WTC11 (cell line): Measurements from ENCODE around the gene PCSK1N. TPM values are rescaled to one million over a fixed set of nuclear protein-coding genes. Genes with fewer than 3 reads are reported as not detected.

Experiments used
- ATAC-seq: fragments of 200-7000 bp; cut with Tn5 transposase; 2 replicates; pipeline ENCODE4 v1.10.0; 2021; ENCODE audit warnings: mild to moderate bottlenecking, moderate library complexity
- CTCF ChIA-PET: fragments of 300-600 bp; sonication (Branson Sonifier 250); formaldehyde crosslinking; loops from one replicate; lab custom pipeline; 2021; ENCODE audit warnings: antibody characterized with exemption; lab: Charles Lee
- POLR2A ChIA-PET: fragments of 350-600 bp; sonication (Branson Sonifier 250); formaldehyde crosslinking; loops from one replicate; lab custom pipeline; 2021; ENCODE audit warnings: antibody characterized with exemption; lab: Charles Lee
- DNase-seq: peaks from one replicate; pipeline ENCODE4 v3.0.0; 2021; ENCODE audit warnings: low spot score
- H3K27ac Mint-ChIP-seq: 2 replicates; pipeline ENCODE4 v1.8.0; 2021; ENCODE audit warnings: mixed read lengths
- H3K27me3 Mint-ChIP-seq: 2 replicates; pipeline ENCODE4 v1.8.0; 2021; ENCODE audit warnings: low read depth, mild to moderate bottlenecking, moderate library complexity, mixed read lengths
- H3K36me3 Mint-ChIP-seq: 2 replicates; pipeline ENCODE4 v1.8.0; 2021; ENCODE audit warnings: mixed read lengths
- H3K4me1 Mint-ChIP-seq: 2 replicates; pipeline ENCODE4 v1.8.0; 2022; ENCODE audit warnings: mixed read lengths
- H3K4me3 Mint-ChIP-seq: 2 replicates; pipeline ENCODE4 v1.8.0; 2021; ENCODE audit warnings: mild to moderate bottlenecking, moderate library complexity, mixed read lengths
- H3K9me3 Mint-ChIP-seq: 2 replicates; pipeline ENCODE4 v1.8.0; 2021; ENCODE audit warnings: mixed read lengths
- ELF4 ChIP-seq: sonication (generic); formaldehyde crosslinking; IDR thresholded peaks from 2 replicates; pipeline ENCODE4 v1.8.1; 2022; ENCODE audit warnings: low read depth, mild to moderate bottlenecking, moderate library complexity, missing genetic modification reagents
- ESRRA ChIP-seq: sonication (generic); formaldehyde crosslinking; IDR thresholded peaks from 2 replicates; pipeline ENCODE4 v1.8.1; 2022; ENCODE audit warnings: mild to moderate bottlenecking, missing genetic modification reagents, borderline replicate concordance
- GRHL2 ChIP-seq: fragments of 250-450 bp; sonication (Bioruptor Pico); IDR thresholded peaks from 2 replicates; pipeline ENCODE4 v1.8.0; 2022; ENCODE audit warnings: mild to moderate bottlenecking, moderate library complexity; ENCODE audit not compliant: insufficient replicate concordance, severe bottlenecking
- NR3C1 ChIP-seq: sonication (generic); formaldehyde crosslinking; conservative IDR thresholded peaks from 2 replicates; pipeline ENCODE4 v1.8.1; 2023; ENCODE audit warnings: low read depth, mild to moderate bottlenecking, missing genetic modification reagents
- PRRX2 ChIP-seq: fragments of 250-450 bp; sonication (Bioruptor Pico); IDR thresholded peaks from 2 replicates; pipeline ENCODE4 v1.8.0; 2021; ENCODE audit warnings: mild to moderate bottlenecking
- SMAD3 ChIP-seq: sonication (generic); formaldehyde crosslinking; IDR thresholded peaks from 2 replicates; pipeline ENCODE4 v1.8.0; 2022; ENCODE audit warnings: missing genetic modification reagents, mild to moderate bottlenecking, borderline replicate concordance
- ZNF121 ChIP-seq: sonication (generic); formaldehyde crosslinking; IDR thresholded peaks from 2 replicates; pipeline ENCODE4 v1.8.0; 2023; ENCODE audit warnings: missing genetic modification reagents
- ZNF671 ChIP-seq: fragments of 250-450 bp; sonication (Bioruptor Pico); IDR thresholded peaks from 2 replicates; pipeline ENCODE4 v1.8.0; 2021; ENCODE audit warnings: mild to moderate bottlenecking
- total RNA-seq: library from RNA; stranded (reverse); gene quantifications from 3 replicates; pipeline ENCODE4 v1.2.3, GENCODE V29; 2021
- TF ChIP-seq, protein P1 (sequence below): sonication (generic); formaldehyde crosslinking; IDR thresholded peaks from 2 replicates; pipeline ENCODE4 v1.8.1; 2023; ENCODE audit warnings: mild to moderate bottlenecking, missing genetic modification reagents, moderate library complexity
- TF ChIP-seq, protein P2 (sequence below): sonication (generic); formaldehyde crosslinking; IDR thresholded peaks from 2 replicates; pipeline ENCODE4 v1.8.0; 2022; ENCODE audit warnings: mild to moderate bottlenecking, missing genetic modification reagents
- TF ChIP-seq, protein P3 (sequence below): sonication (generic); formaldehyde crosslinking; IDR thresholded peaks from 2 replicates; pipeline ENCODE4 v1.8.1; 2023; ENCODE audit warnings: mild to moderate bottlenecking, missing genetic modification reagents
- TF ChIP-seq, protein P4 (sequence below): fragments of 250-450 bp; sonication (Bioruptor Pico); IDR thresholded peaks from 2 replicates; pipeline ENCODE4 v2.1.2; 2022; ENCODE audit warnings: mild to moderate bottlenecking, moderate library complexity
- TF ChIP-seq, protein P5 (sequence below): fragments of 200-600 bp; IDR thresholded peaks from 2 replicates; pipeline ENCODE4 v1.8.0; 2022; ENCODE audit warnings: antibody characterized with exemption
- TF ChIP-seq, protein P6 (sequence below): fragments of 250-450 bp; sonication (Bioruptor Pico); IDR thresholded peaks from 2 replicates; pipeline ENCODE4 v1.8.0; 2021; ENCODE audit warnings: mild to moderate bottlenecking
- TF ChIP-seq, protein P7 (sequence below): sonication (generic); formaldehyde crosslinking; IDR thresholded peaks from 2 replicates; pipeline ENCODE4 v1.8.1; 2022; ENCODE audit warnings: low read depth, missing genetic modification reagents, borderline replicate concordance
- TF ChIP-seq, protein P8 (sequence below): sonication (generic); formaldehyde crosslinking; IDR thresholded peaks from 2 replicates; pipeline ENCODE4 v1.8.0; 2022; ENCODE audit warnings: mild to moderate bottlenecking, missing genetic modification reagents

PCSK1N gene
- total RNA-seq, 1 experiment from 2014 or later = 7.5 TPM

DNA sequence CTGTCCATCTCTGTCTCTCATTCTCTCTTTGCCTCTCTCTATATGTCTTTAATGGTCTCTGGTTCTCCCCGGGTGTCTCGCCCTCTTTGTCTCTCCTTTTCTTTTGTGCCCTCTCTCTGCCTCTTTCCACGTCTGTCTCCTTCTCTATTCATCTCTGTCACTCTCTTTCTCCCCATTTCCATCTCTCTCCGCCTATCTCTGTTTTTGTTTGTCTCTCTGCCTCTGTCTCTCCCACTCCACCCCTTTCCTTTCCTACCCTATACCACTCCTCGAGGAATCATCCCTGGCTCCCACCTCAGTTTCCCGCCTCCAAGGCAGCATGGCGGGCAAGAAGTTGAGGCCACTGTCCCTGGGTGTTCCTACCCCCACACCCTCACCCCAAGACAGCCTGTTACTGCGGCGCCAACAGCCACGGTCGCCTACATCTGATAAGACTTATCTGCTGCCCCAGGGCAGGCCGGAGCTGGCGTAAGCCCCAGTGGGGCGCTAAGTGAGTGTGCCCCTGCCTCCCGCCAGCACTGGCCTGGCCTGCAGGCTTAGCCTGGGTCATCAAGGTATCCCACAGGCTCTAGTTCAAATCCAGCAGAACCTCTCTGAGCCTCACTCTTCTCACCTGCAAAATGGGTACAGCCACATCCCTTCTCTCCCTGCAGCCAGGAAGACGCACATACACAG, 49.7 kb downstream of the PCSK1N start:
- H3K9me3 Mint-ChIP-seq = no peaks in the 10 kb centered on the region
- no peaks in the 10 kb centered on the region for H3K36me3 Mint-ChIP-seq

DNA sequence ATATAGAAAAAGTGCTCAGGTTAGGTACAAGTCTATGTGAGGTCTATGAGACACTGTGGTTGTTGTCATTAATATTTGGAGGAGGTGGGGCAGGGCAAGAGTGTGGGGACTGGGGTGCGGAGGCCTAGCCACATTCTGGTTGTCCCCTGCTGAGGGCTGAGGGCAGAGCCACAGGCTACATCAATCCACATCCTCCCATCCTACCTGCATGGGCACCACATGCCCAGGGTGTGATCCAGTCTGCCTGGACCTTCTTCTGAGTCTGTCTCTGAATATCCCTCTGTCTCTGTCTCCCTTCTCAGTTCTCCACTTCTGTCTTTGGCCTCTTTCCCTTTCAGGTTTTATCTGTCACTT, 50.2 kb downstream of the PCSK1N start:
- no peak for ATAC-seq
- no peak overlapping the region for H3K27ac Mint-ChIP-seq
- H3K4me1 Mint-ChIP-seq = no peaks in the 10 kb centered on the region
- ChIA-PET CTCF (no interaction called here), POLR2A (no interaction called here)
- H3K36me3 Mint-ChIP-seq = no peaks in the 10 kb centered on the region
- no peak overlapping the region for H3K4me3 Mint-ChIP-seq
- no peaks in the 10 kb centered on the region for H3K9me3 Mint-ChIP-seq
- DNase-seq = no peak
- TF ChIP-seq GRHL2 (CRISPR knock-in tag) (no peak), NR3C1 (CRISPR knock-in tag) (no peak), PRRX2 (CRISPR knock-in tag) (no peak), ELF4 (CRISPR knock-in tag) (no peak), ESRRA (CRISPR knock-in tag) (no peak), SMAD3 (no peak)
- TF ChIP-seq, protein P1, sequence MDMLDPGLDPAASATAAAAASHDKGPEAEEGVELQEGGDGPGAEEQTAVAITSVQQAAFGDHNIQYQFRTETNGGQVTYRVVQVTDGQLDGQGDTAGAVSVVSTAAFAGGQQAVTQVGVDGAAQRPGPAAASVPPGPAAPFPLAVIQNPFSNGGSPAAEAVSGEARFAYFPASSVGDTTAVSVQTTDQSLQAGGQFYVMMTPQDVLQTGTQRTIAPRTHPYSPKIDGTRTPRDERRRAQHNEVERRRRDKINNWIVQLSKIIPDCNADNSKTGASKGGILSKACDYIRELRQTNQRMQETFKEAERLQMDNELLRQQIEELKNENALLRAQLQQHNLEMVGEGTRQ (CRISPR knock-in tag) = no peak
- TF ChIP-seq, protein P2, sequence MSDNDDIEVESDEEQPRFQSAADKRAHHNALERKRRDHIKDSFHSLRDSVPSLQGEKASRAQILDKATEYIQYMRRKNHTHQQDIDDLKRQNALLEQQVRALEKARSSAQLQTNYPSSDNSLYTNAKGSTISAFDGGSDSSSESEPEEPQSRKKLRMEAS = no peak
- TF ChIP-seq, protein P3, sequence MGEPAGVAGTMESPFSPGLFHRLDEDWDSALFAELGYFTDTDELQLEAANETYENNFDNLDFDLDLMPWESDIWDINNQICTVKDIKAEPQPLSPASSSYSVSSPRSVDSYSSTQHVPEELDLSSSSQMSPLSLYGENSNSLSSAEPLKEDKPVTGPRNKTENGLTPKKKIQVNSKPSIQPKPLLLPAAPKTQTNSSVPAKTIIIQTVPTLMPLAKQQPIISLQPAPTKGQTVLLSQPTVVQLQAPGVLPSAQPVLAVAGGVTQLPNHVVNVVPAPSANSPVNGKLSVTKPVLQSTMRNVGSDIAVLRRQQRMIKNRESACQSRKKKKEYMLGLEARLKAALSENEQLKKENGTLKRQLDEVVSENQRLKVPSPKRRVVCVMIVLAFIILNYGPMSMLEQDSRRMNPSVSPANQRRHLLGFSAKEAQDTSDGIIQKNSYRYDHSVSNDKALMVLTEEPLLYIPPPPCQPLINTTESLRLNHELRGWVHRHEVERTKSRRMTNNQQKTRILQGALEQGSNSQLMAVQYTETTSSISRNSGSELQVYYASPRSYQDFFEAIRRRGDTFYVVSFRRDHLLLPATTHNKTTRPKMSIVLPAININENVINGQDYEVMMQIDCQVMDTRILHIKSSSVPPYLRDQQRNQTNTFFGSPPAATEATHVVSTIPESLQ (CRISPR knock-in tag) = no peak
- TF ChIP-seq, protein P4, sequence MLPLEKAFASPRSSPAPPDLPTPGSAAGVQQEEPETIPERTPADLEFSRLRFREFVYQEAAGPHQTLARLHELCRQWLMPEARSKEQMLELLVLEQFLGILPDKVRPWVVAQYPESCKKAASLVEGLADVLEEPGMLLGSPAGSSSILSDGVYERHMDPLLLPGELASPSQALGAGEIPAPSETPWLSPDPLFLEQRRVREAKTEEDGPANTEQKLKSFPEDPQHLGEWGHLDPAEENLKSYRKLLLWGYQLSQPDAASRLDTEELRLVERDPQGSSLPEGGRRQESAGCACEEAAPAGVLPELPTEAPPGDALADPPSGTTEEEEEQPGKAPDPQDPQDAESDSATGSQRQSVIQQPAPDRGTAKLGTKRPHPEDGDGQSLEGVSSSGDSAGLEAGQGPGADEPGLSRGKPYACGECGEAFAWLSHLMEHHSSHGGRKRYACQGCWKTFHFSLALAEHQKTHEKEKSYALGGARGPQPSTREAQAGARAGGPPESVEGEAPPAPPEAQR (CRISPR knock-in tag) = no peak
- TF ChIP-seq, protein P5, sequence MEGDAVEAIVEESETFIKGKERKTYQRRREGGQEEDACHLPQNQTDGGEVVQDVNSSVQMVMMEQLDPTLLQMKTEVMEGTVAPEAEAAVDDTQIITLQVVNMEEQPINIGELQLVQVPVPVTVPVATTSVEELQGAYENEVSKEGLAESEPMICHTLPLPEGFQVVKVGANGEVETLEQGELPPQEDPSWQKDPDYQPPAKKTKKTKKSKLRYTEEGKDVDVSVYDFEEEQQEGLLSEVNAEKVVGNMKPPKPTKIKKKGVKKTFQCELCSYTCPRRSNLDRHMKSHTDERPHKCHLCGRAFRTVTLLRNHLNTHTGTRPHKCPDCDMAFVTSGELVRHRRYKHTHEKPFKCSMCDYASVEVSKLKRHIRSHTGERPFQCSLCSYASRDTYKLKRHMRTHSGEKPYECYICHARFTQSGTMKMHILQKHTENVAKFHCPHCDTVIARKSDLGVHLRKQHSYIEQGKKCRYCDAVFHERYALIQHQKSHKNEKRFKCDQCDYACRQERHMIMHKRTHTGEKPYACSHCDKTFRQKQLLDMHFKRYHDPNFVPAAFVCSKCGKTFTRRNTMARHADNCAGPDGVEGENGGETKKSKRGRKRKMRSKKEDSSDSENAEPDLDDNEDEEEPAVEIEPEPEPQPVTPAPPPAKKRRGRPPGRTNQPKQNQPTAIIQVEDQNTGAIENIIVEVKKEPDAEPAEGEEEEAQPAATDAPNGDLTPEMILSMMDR = no peak
- TF ChIP-seq, protein P6, sequence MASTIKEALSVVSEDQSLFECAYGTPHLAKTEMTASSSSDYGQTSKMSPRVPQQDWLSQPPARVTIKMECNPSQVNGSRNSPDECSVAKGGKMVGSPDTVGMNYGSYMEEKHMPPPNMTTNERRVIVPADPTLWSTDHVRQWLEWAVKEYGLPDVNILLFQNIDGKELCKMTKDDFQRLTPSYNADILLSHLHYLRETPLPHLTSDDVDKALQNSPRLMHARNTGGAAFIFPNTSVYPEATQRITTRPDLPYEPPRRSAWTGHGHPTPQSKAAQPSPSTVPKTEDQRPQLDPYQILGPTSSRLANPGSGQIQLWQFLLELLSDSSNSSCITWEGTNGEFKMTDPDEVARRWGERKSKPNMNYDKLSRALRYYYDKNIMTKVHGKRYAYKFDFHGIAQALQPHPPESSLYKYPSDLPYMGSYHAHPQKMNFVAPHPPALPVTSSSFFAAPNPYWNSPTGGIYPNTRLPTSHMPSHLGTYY = no peak
- TF ChIP-seq, protein P7, sequence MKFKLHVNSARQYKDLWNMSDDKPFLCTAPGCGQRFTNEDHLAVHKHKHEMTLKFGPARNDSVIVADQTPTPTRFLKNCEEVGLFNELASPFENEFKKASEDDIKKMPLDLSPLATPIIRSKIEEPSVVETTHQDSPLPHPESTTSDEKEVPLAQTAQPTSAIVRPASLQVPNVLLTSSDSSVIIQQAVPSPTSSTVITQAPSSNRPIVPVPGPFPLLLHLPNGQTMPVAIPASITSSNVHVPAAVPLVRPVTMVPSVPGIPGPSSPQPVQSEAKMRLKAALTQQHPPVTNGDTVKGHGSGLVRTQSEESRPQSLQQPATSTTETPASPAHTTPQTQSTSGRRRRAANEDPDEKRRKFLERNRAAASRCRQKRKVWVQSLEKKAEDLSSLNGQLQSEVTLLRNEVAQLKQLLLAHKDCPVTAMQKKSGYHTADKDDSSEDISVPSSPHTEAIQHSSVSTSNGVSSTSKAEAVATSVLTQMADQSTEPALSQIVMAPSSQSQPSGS (CRISPR knock-in tag) = no peak
- TF ChIP-seq, protein P8, sequence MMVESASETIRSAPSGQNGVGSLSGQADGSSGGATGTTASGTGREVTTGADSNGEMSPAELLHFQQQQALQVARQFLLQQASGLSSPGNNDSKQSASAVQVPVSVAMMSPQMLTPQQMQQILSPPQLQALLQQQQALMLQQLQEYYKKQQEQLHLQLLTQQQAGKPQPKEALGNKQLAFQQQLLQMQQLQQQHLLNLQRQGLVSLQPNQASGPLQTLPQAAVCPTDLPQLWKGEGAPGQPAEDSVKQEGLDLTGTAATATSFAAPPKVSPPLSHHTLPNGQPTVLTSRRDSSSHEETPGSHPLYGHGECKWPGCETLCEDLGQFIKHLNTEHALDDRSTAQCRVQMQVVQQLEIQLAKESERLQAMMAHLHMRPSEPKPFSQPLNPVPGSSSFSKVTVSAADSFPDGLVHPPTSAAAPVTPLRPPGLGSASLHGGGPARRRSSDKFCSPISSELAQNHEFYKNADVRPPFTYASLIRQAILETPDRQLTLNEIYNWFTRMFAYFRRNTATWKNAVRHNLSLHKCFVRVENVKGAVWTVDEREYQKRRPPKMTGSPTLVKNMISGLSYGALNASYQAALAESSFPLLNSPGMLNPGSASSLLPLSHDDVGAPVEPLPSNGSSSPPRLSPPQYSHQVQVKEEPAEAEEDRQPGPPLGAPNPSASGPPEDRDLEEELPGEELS (CRISPR knock-in tag) = no peak
- H3K27me3 Mint-ChIP-seq = peaks cover 11% of the 10 kb centered on the region

More for the DNA sequence above, 49.7 kb downstream of the PCSK1N start:
- TF ChIP-seq ZNF671 (CRISPR knock-in tag) = no peak
- no peak for TF ChIP-seq ZNF121 (CRISPR knock-in tag)
- POLR2A ChIA-PET = no interaction called here
- no peak overlapping the region for H3K4me3 Mint-ChIP-seq
- no peak for ATAC-seq
- H3K27me3 Mint-ChIP-seq = peaks cover 15% of the 10 kb centered on the region
- DNase-seq = no peak
- H3K27ac Mint-ChIP-seq = no peak overlapping the region
- no peaks in the 10 kb centered on the region for H3K4me1 Mint-ChIP-seq
- CTCF ChIA-PET = no interaction called here
